GM23248 (cell line): Measurements from ENCODE around the gene TLE5.

Experiments used
- EZH2 ChIP-seq: fragments of 200-600 bp; sonication (generic); IDR thresholded peaks from 2 replicates; pipeline ENCODE4 v1.6.1; 2018; ENCODE audit warnings: antibody characterized with exemption, mild to moderate bottlenecking; ENCODE audit not compliant: insufficient read depth, poor library complexity, severe bottlenecking
- EZH2phosphoT487 ChIP-seq: fragments of 200-600 bp; sonication (generic); IDR thresholded peaks from 2 replicates; pipeline ENCODE4 v1.6.1; 2018; ENCODE audit warnings: antibody characterized with exemption, moderate library complexity, mild to moderate bottlenecking, low read depth; ENCODE audit not compliant: insufficient read depth

GRCh38 chr19:3108775-3109174, 46.5 kb upstream of the TLE5 start:
- TF ChIP-seq EZH2: no peak
- TF ChIP-seq EZH2phosphoT487: no peak
